ENCODE data around the gene CEP104.

Gene CEP104

GRCh38 chr1:3864884-3865283 is 7.9 kb upstream of the CEP104 start:
- no peak for DNase-seq

DNA sequence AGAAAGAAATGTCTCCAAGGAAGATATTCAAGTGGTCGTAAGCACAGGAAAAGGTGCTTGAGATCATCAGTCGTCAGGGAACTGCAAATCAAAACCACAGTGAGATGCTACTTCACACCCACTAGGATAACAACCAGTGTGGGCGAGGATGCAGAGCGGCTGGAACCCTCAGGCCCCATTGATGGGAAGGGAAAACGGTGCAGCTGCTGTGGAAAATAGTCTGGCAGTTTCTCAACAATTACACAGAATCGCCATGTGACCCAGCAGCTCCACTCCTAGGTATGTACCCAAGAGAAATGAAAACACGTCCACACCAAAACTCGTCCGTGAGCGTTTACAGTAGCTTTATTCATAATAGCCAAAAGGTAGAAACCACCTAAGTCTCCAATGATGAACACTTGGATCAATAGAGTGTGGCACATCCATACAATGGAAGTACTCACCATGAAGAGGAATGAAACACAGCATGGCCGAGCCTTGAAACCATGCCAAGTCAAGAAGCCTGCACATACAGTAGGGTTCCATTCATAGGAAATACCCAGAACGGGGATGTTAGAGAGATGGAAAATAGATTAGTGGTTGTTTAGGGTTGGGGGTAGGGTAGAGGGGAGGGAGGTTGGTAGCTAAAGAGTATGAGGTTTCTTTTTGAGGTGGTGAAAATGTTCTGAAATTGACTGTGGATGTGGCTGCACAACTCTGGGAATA is 6.4 kb upstream of the CEP104 start:
- DNase-seq = no peak

DNA sequence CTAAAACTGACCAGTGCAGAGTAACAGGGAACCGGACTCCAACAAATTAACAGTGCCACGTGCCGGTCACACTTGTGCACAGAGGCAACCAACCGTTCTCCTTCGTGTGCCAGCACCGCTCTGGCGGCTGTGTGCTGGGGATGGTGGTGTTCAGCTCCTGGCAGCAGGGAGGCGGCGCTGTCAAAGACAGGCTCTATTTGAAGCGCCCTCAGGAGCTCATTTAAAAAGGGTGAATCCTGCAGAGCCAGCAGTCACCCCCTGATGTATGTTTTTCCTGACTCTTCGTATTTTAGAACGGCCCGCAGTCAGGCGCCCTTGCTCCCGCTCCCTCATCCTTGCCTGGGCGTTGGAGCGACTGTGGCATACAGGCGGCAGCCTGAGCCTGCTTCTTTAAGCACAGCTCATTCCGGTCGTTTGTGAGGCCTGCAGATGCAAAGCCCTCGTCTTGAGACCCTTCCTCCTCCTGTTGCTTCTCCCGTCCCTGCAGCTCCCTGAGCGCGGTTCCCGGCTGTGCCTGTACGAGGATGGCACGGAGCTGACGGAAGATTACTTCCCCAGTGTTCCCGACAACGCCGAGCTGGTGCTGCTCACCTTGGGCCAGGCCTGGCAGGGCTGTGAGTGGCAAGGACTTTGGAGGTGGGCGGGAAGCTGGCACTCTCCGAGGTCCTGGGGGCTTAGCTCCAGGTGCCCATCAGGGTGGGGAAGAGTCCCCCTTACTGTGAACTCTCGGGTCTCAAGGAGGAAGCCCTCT is 1.4 kb upstream of the CEP104 start:
- DNase-seq = no peak

GRCh38 chr1:3857791-3858129 is 749 bp upstream of the CEP104 start:
- DNase-seq = no peak

- no peak for DNase-seq
Measured at GRCh38 chr1:3852711-3853485, 4.1 kb downstream of the CEP104 start.

DNA sequence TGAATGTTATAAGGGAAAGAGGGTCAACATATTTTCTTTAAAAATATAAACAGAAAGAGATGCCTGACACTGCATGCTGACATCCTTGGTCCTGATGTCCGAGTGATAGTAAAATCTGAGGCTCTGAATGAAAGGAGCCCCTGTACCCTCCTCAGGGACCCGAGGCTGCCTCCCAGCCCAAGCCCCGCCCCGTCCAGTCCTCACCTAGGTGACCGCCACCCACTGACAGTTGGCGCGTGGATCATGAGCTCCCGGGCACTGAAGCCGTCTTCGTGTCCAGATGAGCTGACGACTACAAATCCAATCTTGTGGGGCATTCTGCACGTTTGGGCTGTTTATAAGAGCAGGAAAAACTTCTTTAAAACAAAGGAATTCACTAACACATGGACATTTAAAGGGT is 4.9 kb downstream of the CEP104 start:
- DNase-seq = no peak

GRCh38 chr1:3851292-3851691 is 5.7 kb downstream of the CEP104 start:
- no peak for DNase-seq

DNA sequence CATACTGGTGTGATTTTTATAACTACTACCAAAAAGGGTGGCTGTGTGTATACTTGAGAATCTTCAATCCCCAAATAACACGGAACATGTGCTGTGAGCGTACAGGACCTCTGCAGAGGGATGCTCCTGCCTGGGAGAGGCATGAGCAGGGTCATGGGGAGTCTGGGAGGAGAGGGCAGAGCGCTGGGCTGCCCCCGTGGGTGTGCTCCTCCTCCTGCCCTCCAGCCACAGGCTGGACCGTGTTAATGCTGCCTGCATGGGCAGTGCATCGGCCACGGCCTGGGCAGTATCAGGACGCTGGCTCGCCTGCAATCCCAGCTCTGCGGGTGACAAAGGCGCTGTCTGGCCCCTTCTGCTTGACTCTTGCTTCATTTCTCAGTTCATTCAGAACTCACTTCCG is 6.2 kb downstream of the CEP104 start:
- DNase-seq = no peak

DNA sequence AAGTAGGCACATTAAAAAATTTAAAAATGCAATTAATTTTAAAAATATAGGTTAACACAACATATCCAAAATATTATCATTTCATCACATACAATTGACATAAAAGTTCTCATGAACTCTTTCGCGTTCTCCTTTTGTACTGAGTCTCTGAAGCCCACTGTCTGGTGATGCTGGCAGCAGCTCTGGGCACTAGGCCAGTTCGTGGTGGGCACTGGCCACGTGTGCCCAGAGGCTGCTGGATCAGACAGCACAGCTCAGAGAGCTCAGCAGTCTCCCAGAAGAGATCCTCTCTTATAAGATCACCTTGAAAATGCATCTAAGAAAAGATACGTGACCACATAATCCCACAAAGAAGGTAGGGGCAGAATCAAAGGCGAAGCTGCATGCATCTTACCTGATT is 9.9 kb downstream of the CEP104 start:
- DNase-seq = no peak

- DNase-seq = no peak
Measured at GRCh38 chr1:3846541-3846940, 10.5 kb downstream of the CEP104 start.

- DNase-seq = no peak
Measured at GRCh38 chr1:3842912-3843311, 14.1 kb downstream of the CEP104 start.

- DNase-seq = no peak
Measured at GRCh38 chr1:3841491-3841890, 15.5 kb downstream of the CEP104 start.

GRCh38 chr1:3838788-3839187 is 18.2 kb downstream of the CEP104 start:
- DNase-seq = no peak

DNA sequence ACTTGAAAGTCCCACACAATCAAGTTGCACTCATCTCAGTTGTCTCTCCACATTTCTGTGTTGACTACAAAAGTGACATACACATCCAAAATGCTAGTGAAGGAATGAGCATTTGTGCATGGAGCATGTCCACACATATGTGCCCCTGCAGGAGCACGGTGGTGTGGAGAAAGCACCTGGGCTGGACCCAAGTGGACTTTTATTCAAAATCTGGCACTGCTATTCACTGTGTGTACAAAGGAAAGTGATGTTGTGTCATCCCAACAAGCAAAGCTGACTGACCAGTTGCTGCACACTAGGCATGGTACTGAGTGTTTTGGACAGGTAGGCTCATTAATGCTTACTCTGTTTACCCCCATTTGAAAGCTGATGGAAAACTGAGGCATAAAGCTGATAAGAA is 19.3 kb downstream of the CEP104 start:
- DNase-seq = no peak

GRCh38 chr1:3837200-3837599 is 19.8 kb downstream of the CEP104 start:
- no peak for DNase-seq

- no peak for DNase-seq
Measured at GRCh38 chr1:3836421-3836820, 20.6 kb downstream of the CEP104 start.

DNA sequence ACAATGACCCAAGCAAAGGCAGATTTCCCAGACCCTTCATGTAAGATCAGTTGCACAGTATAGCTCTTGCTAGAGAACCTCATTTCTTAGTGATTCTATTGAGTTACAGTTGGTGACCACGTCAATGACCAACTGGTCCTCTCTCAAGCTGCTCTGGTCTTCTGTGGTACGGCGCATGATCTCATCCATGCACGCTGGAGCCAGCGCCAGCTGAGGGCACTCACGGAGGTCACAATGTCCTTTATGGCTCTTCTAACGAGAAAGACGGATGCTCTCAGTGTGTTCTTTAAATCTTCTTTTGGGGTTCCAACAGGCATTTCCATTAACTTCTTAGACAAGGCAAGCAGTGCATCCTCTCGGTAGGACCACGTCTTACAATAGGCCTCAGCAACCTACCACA is 22.3 kb downstream of the CEP104 start:
- DNase-seq = no peak

DNA sequence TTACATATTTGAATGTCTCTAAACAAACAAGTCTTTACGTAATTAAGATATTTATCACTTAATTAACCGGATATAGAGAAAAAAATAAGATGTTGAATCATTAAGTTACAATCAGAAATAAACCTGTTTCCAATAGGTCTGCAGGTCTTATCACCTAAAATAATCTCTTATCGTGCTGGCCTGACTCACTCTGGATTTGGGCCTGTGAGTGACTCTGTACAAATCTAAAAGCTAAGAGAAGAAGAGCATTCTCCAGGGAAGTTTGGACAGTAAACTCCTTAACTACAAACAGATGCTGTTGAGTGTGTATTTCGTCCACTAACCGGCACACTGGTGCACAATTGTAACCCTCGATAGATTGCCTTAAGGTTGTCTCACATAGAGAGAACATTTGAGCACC is 25.3 kb downstream of the CEP104 start:
- DNase-seq = no peak

- no peak for DNase-seq
Measured at GRCh38 chr1:3828391-3828790, 28.6 kb downstream of the CEP104 start.

GRCh38 chr1:3827813-3828307 is 29.2 kb downstream of the CEP104 start:
- DNase-seq = no peak

DNA sequence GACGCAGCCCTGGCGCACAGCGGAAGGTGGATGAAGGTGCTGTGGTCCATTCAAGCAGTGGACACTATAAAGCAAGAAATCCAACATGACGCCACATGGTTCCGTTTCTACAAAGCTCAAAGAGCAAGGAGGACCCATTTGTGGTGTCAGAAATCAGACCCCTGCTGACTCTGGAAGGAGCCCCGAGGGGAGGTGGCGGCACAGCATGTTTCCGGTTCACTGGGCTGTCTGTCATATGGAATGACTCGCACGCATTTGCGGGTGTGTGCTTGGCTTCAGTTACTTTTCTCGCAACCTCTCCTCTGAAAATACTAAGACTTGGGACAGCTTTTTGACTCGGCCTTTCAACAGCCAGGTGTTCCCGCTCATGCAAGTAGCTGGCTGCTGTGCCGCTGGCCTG is 31.7 kb downstream of the CEP104 start:
- DNase-seq = no peak

DNA sequence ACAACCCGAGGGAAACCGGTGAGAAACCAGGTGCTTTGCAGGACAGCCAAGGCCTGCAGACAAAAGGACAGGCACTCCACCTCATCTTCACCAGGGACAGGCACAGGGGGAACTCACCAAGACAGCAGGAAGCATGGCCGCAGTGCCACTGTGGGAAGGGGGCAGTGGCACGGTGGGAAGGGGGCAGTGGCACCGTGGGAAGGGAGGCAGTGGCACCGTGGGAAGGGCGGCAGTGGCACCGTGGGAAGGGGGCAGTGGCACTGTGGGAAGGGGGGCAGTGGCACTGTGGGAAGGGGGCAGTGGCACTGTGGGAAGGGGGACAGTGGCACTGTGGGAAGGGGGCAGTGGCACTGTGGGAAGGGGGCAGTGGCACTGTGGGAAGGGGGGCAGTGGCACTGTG is 32.4 kb downstream of the CEP104 start:
- no peak for DNase-seq

- DNase-seq = no peak
Measured at GRCh38 chr1:3822421-3822820, 34.6 kb downstream of the CEP104 start.

GRCh38 chr1:3821908-3822307 is 35.1 kb downstream of the CEP104 start:
- no peak for DNase-seq
